ENCODE results near the gene ADAMTSL2. TPM values are rescaled to one million over a fixed set of nuclear protein-coding genes. Genes with fewer than 3 reads are reported as not detected.
A peak's percentile ranks its signal among the peaks of the same experiment; 100 is the strongest.

The ADAMTSL2 gene
- total and polyA plus RNA-seq, 2 of the 13 experiments (the other 11 are each of a cell fraction or from before 2014, with no cell fraction given), result 1.9 to 3.8 TPM

DNA sequence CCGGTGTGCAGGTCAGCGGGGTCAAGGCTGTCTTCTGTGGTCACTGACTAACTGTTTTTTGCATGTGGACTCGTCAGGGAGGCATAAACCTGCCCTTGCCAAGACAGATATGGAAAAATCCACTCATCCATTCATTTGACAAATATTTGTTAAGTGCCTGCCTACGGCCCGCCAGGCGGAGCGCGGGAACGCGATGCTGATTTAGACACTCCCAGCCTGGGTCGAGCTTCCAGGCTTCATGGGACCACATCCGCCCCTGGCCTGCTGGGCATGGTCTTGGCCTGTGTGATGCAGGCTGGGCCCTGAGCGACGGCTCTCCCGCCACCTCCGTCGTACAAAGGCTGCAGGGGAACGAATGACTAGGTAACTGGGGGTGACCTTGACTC is 27.9 kb upstream of the ADAMTSL2 start (continued):
- TF ChIP-seq, protein P1, sequence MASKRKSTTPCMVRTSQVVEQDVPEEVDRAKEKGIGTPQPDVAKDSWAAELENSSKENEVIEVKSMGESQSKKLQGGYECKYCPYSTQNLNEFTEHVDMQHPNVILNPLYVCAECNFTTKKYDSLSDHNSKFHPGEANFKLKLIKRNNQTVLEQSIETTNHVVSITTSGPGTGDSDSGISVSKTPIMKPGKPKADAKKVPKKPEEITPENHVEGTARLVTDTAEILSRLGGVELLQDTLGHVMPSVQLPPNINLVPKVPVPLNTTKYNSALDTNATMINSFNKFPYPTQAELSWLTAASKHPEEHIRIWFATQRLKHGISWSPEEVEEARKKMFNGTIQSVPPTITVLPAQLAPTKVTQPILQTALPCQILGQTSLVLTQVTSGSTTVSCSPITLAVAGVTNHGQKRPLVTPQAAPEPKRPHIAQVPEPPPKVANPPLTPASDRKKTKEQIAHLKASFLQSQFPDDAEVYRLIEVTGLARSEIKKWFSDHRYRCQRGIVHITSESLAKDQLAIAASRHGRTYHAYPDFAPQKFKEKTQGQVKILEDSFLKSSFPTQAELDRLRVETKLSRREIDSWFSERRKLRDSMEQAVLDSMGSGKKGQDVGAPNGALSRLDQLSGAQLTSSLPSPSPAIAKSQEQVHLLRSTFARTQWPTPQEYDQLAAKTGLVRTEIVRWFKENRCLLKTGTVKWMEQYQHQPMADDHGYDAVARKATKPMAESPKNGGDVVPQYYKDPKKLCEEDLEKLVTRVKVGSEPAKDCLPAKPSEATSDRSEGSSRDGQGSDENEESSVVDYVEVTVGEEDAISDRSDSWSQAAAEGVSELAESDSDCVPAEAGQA (IDR thresholded peaks at IDR 0.05; ENCODE audit: low read depth), result no peak
- TF ChIP-seq, protein P1 (CRISPR knock-in tag; IDR thresholded peaks at IDR 0.05; ENCODE audit: borderline replicate concordance), result peak; percentile 82; the same call in 1 of the 2 replicates
- TF ChIP-seq ZNF775 (CRISPR knock-in tag; IDR thresholded peaks at IDR 0.05; ENCODE audit: borderline replicate concordance), result no peak
- peak; percentile 82 for TF ChIP-seq SALL2 (CRISPR knock-in tag; IDR thresholded peaks at IDR 0.05)
- no peak for TF ChIP-seq FOXK2 (IDR thresholded peaks at IDR 0.05)
- peak; percentile 87; the same call in 1 of the 2 replicates for TF ChIP-seq EEA1 (CRISPR knock-in tag; IDR thresholded peaks at IDR 0.05; ENCODE audit: borderline replicate concordance)
- TF ChIP-seq ZNF674 (CRISPR knock-in tag; IDR thresholded peaks at IDR 0.05; ENCODE audit: low read depth), result 0 out of 2 replicates have a peak, but pooled peaks have one; percentile 59
- peak; percentile 56 for TF ChIP-seq CTCF (CRISPR knock-in tag; IDR thresholded peaks at IDR 0.05)
- TF ChIP-seq, protein P2, sequence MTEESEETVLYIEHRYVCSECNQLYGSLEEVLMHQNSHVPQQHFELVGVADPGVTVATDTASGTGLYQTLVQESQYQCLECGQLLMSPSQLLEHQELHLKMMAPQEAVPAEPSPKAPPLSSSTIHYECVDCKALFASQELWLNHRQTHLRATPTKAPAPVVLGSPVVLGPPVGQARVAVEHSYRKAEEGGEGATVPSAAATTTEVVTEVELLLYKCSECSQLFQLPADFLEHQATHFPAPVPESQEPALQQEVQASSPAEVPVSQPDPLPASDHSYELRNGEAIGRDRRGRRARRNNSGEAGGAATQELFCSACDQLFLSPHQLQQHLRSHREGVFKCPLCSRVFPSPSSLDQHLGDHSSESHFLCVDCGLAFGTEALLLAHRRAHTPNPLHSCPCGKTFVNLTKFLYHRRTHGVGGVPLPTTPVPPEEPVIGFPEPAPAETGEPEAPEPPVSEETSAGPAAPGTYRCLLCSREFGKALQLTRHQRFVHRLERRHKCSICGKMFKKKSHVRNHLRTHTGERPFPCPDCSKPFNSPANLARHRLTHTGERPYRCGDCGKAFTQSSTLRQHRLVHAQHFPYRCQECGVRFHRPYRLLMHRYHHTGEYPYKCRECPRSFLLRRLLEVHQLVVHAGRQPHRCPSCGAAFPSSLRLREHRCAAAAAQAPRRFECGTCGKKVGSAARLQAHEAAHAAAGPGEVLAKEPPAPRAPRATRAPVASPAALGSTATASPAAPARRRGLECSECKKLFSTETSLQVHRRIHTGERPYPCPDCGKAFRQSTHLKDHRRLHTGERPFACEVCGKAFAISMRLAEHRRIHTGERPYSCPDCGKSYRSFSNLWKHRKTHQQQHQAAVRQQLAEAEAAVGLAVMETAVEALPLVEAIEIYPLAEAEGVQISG (CRISPR knock-in tag; IDR thresholded peaks at IDR 0.05), result peak; percentile 77
- TF ChIP-seq, protein P3, sequence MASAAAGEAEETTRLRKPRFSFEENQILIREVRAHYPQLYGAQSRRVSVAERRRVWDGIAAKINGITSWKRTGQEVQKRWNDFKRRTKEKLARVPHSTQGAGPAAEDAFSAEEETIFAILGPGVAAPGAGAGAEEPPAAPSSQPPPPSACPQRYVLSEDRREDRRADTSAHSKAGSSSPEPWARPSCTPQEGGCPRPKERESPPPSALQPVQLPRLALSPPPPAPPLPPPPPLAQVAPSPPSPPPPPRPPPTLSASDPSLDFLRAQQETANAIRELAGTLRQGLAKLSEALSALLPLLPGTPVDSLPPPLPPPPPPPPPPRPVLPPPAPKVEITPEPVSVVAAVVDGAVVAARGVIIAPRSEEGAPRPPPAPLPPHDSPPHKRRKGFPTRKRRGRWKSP (CRISPR knock-in tag; IDR thresholded peaks at IDR 0.05), result peak; percentile 54; the same call in 1 of the 2 replicates
- no peak for TF ChIP-seq ZNF451 (CRISPR knock-in tag; IDR thresholded peaks at IDR 0.05)
- TF ChIP-seq BORCS8-MEF2B (CRISPR knock-in tag; IDR thresholded peaks at IDR 0.05), result peak; percentile 18; the same call in 1 of the 2 replicates
- no peak for TF ChIP-seq GZF1 (CRISPR knock-in tag; IDR thresholded peaks at IDR 0.05)
- TF ChIP-seq PHF5A (CRISPR knock-in tag; IDR thresholded peaks at IDR 0.05; ENCODE audit: low read depth, unreplicated experiment), result no peak
- peak; percentile 90; the same call in 1 of the 2 replicates for TF ChIP-seq ZFP37 (CRISPR knock-in tag; IDR thresholded peaks at IDR 0.05; ENCODE audit: borderline replicate concordance)
- no peak for TF ChIP-seq MAFF (IDR thresholded peaks at IDR 0.05; ENCODE audit: low read depth, low read length)
- TF ChIP-seq SALL1 (CRISPR knock-in tag; IDR thresholded peaks at IDR 0.05), result peak; percentile 94
- TF ChIP-seq ATF1 (CRISPR knock-in tag; IDR thresholded peaks at IDR 0.05), result no peak
- no peak for TF ChIP-seq TOE1 (CRISPR knock-in tag; IDR thresholded peaks at IDR 0.05)
- no peak for TF ChIP-seq SCMH1 (CRISPR knock-in tag; IDR thresholded peaks at IDR 0.05; ENCODE audit: borderline replicate concordance)
